Hepatocyte (in vitro differentiated cells): ENCODE results near the gene TMEM109.

Source experiments
- EZH2 ChIP-seq: fragments of 200-600 bp; sonication (generic); IDR thresholded peaks from 2 replicates; pipeline ENCODE4 v1.6.1; 2016; ENCODE audit warnings: antibody characterized with exemption, mild to moderate bottlenecking, borderline replicate concordance
- EZH2phosphoT487 ChIP-seq: fragments of 200-600 bp; sonication (generic); IDR thresholded peaks from one replicate; pipeline ENCODE4 v1.6.1; 2018; ENCODE audit warnings: antibody characterized with exemption, mild to moderate bottlenecking, low read depth, moderate library complexity; ENCODE audit not compliant: unreplicated experiment, severe bottlenecking
- TF ChIP-seq, protein P1 (sequence below): fragments of 200-600 bp; sonication (generic); IDR thresholded peaks from 2 replicates; pipeline ENCODE4 v1.5.1; 2016; ENCODE audit warnings: antibody characterized with exemption, mild to moderate bottlenecking; ENCODE audit not compliant: poor library complexity

DNA sequence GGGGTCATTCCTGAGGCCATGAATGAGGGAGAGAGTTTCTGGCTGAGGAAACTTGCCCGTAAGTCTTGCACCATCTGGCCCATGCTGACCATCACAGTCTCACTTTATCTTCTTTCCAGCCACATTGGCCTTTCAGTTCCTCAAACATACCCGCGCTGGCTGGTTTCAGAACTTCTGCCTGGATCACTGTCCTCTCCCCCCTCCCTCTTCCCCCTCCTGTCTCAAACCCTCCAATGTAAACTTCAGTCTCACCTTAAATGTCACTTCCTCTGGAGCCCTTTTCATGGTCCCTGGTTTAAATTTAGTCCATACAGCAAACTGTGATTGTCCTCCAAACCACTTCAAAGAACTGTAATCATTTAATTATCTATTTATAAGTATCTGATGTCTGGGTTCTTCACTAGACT is 3.7 kb upstream of the TMEM109 start:
- TF ChIP-seq, protein P1, sequence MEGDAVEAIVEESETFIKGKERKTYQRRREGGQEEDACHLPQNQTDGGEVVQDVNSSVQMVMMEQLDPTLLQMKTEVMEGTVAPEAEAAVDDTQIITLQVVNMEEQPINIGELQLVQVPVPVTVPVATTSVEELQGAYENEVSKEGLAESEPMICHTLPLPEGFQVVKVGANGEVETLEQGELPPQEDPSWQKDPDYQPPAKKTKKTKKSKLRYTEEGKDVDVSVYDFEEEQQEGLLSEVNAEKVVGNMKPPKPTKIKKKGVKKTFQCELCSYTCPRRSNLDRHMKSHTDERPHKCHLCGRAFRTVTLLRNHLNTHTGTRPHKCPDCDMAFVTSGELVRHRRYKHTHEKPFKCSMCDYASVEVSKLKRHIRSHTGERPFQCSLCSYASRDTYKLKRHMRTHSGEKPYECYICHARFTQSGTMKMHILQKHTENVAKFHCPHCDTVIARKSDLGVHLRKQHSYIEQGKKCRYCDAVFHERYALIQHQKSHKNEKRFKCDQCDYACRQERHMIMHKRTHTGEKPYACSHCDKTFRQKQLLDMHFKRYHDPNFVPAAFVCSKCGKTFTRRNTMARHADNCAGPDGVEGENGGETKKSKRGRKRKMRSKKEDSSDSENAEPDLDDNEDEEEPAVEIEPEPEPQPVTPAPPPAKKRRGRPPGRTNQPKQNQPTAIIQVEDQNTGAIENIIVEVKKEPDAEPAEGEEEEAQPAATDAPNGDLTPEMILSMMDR, result no peak
- TF ChIP-seq EZH2 (no peak), EZH2phosphoT487 (no peak)
